HEK293 (cell line): ENCODE data around the gene OGFOD3.
A peak's percentile ranks its signal among the peaks of the same experiment; 100 is the strongest.

Source experiments
- CTCF ChIA-PET: fragments of 350-600 bp; formaldehyde crosslinking; extraction: SDS; loops from one replicate; lab custom pipeline; 2021; ENCODE audit warnings: antibody characterized with exemption; lab: Yijun Ruan, JAX
- POLR2A ChIA-PET: fragments of 300-600 bp; formaldehyde crosslinking; extraction: SDS; loops from one replicate; lab custom pipeline; 2020; ENCODE audit warnings: antibody characterized with exemption, inconsistent platforms; lab: Yijun Ruan, JAX
- H3K27ac ChIP-seq: fragments of 200-500 bp; sonication (Bioruptor generic); 2 replicates; pipeline ENCODE4 v1.5.1; 2014; ENCODE audit warnings: low read depth, low read length, control low read depth, inconsistent platforms; ENCODE audit errors: extremely low read depth
- H3K36me3 ChIP-seq, 2 experiments: fragments of 200-500 bp in 1 of 2; sonication (Bioruptor generic) in 1 of 2; 1 replicate in 1 of 2; 2 replicates in 1 of 2; pipeline ENCODE4 v1.5.1; 2014 to 2017; ENCODE audit warnings: inconsistent platforms in 2 of 2, low read length in 2 of 2; ENCODE audit not compliant: control insufficient read depth in 2 of 2, insufficient read depth in 1 of 2
- H3K4me1 ChIP-seq: fragments of 200-500 bp; sonication (Bioruptor generic); 2 replicates; pipeline ENCODE4 v1.5.1; 2014; ENCODE audit warnings: mild to moderate bottlenecking, low read length, inconsistent platforms; ENCODE audit not compliant: control insufficient read depth, insufficient read depth
- H3K4me3 ChIP-seq: 2 replicates; pipeline ENCODE4 v1.5.1; 2011; ENCODE audit warnings: low read depth, mild to moderate bottlenecking, control low read depth, low read length, moderate library complexity
- H3K9me3 ChIP-seq: fragments of 200-500 bp; sonication (Bioruptor generic); 2 replicates; pipeline ENCODE4 v1.5.1; 2014; ENCODE audit warnings: low read depth, low read length, inconsistent platforms; ENCODE audit not compliant: control insufficient read depth, insufficient read depth
- BCL11B ChIP-seq: fragments of 450-650 bp; formaldehyde crosslinking; IDR thresholded peaks from 2 replicates; pipeline ENCODE4 v1.5.1; 2016; ENCODE audit warnings: low read depth, missing biosample characterization, missing genetic modification characterization
- CTCF ChIP-seq: fragments of 450-650 bp; formaldehyde crosslinking; IDR thresholded peaks from 2 replicates; pipeline ENCODE4 v1.5.1; 2016; ENCODE audit warnings: missing biosample characterization, missing genetic modification characterization
- HIC1 ChIP-seq: fragments of 450-650 bp; formaldehyde crosslinking; IDR thresholded peaks from 2 replicates; pipeline ENCODE4 v1.5.1; 2016; ENCODE audit warnings: missing biosample characterization, missing genetic modification characterization
- HOXC10 ChIP-seq: sonication (generic); formaldehyde crosslinking; IDR thresholded peaks from 2 replicates; pipeline ENCODE4 v1.8.1; 2023; ENCODE audit warnings: mild to moderate bottlenecking, missing genetic modification reagents
- MZF1 ChIP-seq: fragments of 450-650 bp; formaldehyde crosslinking; IDR thresholded peaks from 2 replicates; pipeline ENCODE4 v1.5.1; 2017; ENCODE audit warnings: missing biosample characterization, missing genetic modification characterization, borderline replicate concordance
- REPIN1 ChIP-seq: fragments of 450-650 bp; formaldehyde crosslinking; IDR thresholded peaks from 2 replicates; pipeline ENCODE4 v1.5.1; 2017; ENCODE audit warnings: missing biosample characterization, missing genetic modification characterization, low read depth
- ZBTB21 ChIP-seq: fragments of 450-650 bp; formaldehyde crosslinking; IDR thresholded peaks from 2 replicates; pipeline ENCODE4 v1.5.1; 2017; ENCODE audit warnings: missing biosample characterization, missing genetic modification characterization
- ZBTB26 ChIP-seq: fragments of 450-650 bp; formaldehyde crosslinking; optimal IDR thresholded peaks from 2 replicates; pipeline ENCODE3; 2016; ENCODE audit warnings: missing biosample characterization, mild to moderate bottlenecking, missing genetic modification characterization
- ZFHX2 ChIP-seq: fragments of 450-650 bp; formaldehyde crosslinking; conservative IDR thresholded peaks from 2 replicates; pipeline ENCODE4 v1.5.1; 2016; ENCODE audit warnings: missing biosample characterization, missing genetic modification characterization
- ZFP3 ChIP-seq: fragments of 450-650 bp; formaldehyde crosslinking; IDR thresholded peaks from 2 replicates; pipeline ENCODE4 v1.5.1; 2016; ENCODE audit warnings: low read depth, missing biosample characterization, missing genetic modification characterization
- ZFP41 ChIP-seq: fragments of 450-650 bp; formaldehyde crosslinking; IDR thresholded peaks from 2 replicates; pipeline ENCODE4 v1.5.1; 2016; ENCODE audit warnings: missing biosample characterization, missing genetic modification characterization, borderline replicate concordance
- ZNF112 ChIP-seq: fragments of 450-650 bp; formaldehyde crosslinking; IDR thresholded peaks from 2 replicates; pipeline ENCODE4 v1.5.0; 2017; ENCODE audit warnings: missing biosample characterization, missing genetic modification characterization
- ZNF114 ChIP-seq: fragments of 450-650 bp; formaldehyde crosslinking; IDR thresholded peaks from 2 replicates; pipeline ENCODE4 v1.5.0; 2017; ENCODE audit warnings: missing biosample characterization, missing genetic modification characterization
- ZNF146 ChIP-seq: fragments of 450-650 bp; formaldehyde crosslinking; IDR thresholded peaks from 2 replicates; pipeline ENCODE4 v1.5.1; 2016; ENCODE audit warnings: missing biosample characterization, missing genetic modification characterization
- ZNF174 ChIP-seq: fragments of 450-650 bp; formaldehyde crosslinking; IDR thresholded peaks from 2 replicates; pipeline ENCODE4 v1.5.0; 2017; ENCODE audit warnings: missing biosample characterization, mild to moderate bottlenecking, missing genetic modification characterization
- ZNF223 ChIP-seq: fragments of 450-650 bp; formaldehyde crosslinking; IDR thresholded peaks from 2 replicates; pipeline ENCODE4 v1.5.1; 2016; ENCODE audit warnings: missing biosample characterization, missing genetic modification characterization
- ZNF341 ChIP-seq: fragments of 450-650 bp; formaldehyde crosslinking; IDR thresholded peaks from 2 replicates; pipeline ENCODE4; 2016; ENCODE audit warnings: low read depth, missing biosample characterization, missing genetic modification characterization
- ZNF350 ChIP-seq: fragments of 450-650 bp; formaldehyde crosslinking; IDR thresholded peaks from 2 replicates; pipeline ENCODE4 v1.5.0; 2017; ENCODE audit warnings: missing biosample characterization, mild to moderate bottlenecking, missing genetic modification characterization
- ZNF366 ChIP-seq: fragments of 450-650 bp; formaldehyde crosslinking; conservative IDR thresholded peaks from 2 replicates; pipeline ENCODE4 v1.5.1; 2016; ENCODE audit warnings: missing biosample characterization, missing genetic modification characterization
- ZNF600 ChIP-seq: fragments of 450-650 bp; formaldehyde crosslinking; IDR thresholded peaks from 2 replicates; pipeline ENCODE4 v1.5.1; 2016; ENCODE audit warnings: missing biosample characterization, missing genetic modification characterization
- ZNF623 ChIP-seq: fragments of 450-650 bp; formaldehyde crosslinking; IDR thresholded peaks from 2 replicates; pipeline ENCODE4 v1.5.1; 2016; ENCODE audit warnings: missing biosample characterization, missing genetic modification characterization
- ZNF658 ChIP-seq: fragments of 450-650 bp; formaldehyde crosslinking; IDR thresholded peaks from 2 replicates; pipeline ENCODE4; 2016; ENCODE audit warnings: missing biosample characterization, missing genetic modification characterization
- ZNF830 ChIP-seq: fragments of 450-650 bp; IDR thresholded peaks from 2 replicates; pipeline ENCODE4 v1.5.0; 2018; ENCODE audit warnings: missing biosample characterization, missing genetic modification characterization, low read depth, mild to moderate bottlenecking, moderate library complexity
- ZNF843 ChIP-seq: fragments of 450-650 bp; formaldehyde crosslinking; IDR thresholded peaks from 2 replicates; pipeline ENCODE4 v1.5.1; 2016; ENCODE audit warnings: missing biosample characterization, missing genetic modification characterization
- TF ChIP-seq, protein P1 (sequence below): fragments of 450-650 bp; formaldehyde crosslinking; IDR thresholded peaks from 2 replicates; pipeline ENCODE4 v1.5.1; 2016; ENCODE audit warnings: missing biosample characterization, missing genetic modification characterization

The OGFOD3 gene

GRCh38 chr17:82350182-82351030, 68.0 kb downstream of the OGFOD3 start:
- no peaks in the 10 kb centered on the region for H3K36me3 ChIP-seq
- ChIA-PET POLR2A (interaction anchor here (0.6 kb wide), 1 partner anchor 20 kb away, joined by 3 read pairs; no protein-coding TSS in a partner anchor), CTCF (interaction anchor here (0.5 to 3.2 kb wide), 34 partner anchors 8 to 746 kb away, joined by 3 to 15 read pairs (median 3); partner anchors contain the start of gene HEXD)
- H3K4me1 ChIP-seq = no peaks in the 10 kb centered on the region
- TF ChIP-seq ZNF658 (tag by site-specific recombination) (no peak), ZNF843 (tag by site-specific recombination) (no peak), ZFP3 (tag by site-specific recombination) (no peak), ZNF223 (tag by site-specific recombination) (no peak), ZFP41 (no peak), ZNF341 (tag by site-specific recombination) (peak; percentile 41), ZBTB21 (no peak), CTCF (tag by site-specific recombination) (peak; percentile 11; the same call in 1 of the 2 replicates), ZNF174 (tag by site-specific recombination) (no peak), BCL11B (no peak), ZNF623 (tag by site-specific recombination) (no peak), ZNF600 (tag by site-specific recombination) (no peak), HOXC10 (CRISPR knock-in tag) (no peak)
- H3K4me3 ChIP-seq = no peak overlapping the region
- H3K27ac ChIP-seq = no peak overlapping the region
- H3K9me3 ChIP-seq = no peaks in the 10 kb centered on the region

- H3K4me3 ChIP-seq = no peak overlapping the region
- H3K9me3 ChIP-seq = no peaks in the 10 kb centered on the region
- ChIA-PET CTCF (interaction anchor here (0.6 to 2.4 kb wide), 13 partner anchors 9 to 431 kb away, joined by 3 to 10 read pairs (median 4); no protein-coding TSS in a partner anchor), POLR2A (no interaction called here)
- no peaks in the 10 kb centered on the region for H3K4me1 ChIP-seq
- no peaks in the 10 kb centered on the region for H3K36me3 ChIP-seq
- H3K27ac ChIP-seq = no peak overlapping the region
- TF ChIP-seq ZFHX2 (tag by site-specific recombination) = no peak
- no peak for TF ChIP-seq ZNF366 (tag by site-specific recombination)
- TF ChIP-seq ZNF114 = no peak
Measured at GRCh38 chr17:82349287-82349701, 69.1 kb downstream of the OGFOD3 start.

- Histone ChIP-seq H3K27ac (no peak overlapping the region), H3K36me3 (no peaks in the 10 kb centered on the region), H3K4me3 (no peak overlapping the region), H3K9me3 (no peaks in the 10 kb centered on the region), H3K4me1 (no peaks in the 10 kb centered on the region)
- ChIA-PET CTCF (interaction anchor here (1.3 kb wide), 1 partner anchor 112 kb away, joined by 3 read pairs; no protein-coding TSS in a partner anchor), POLR2A (no interaction called here)
- TF ChIP-seq REPIN1 (tag by site-specific recombination) (no peak), ZNF830 (tag by site-specific recombination) (no peak), ZNF350 (tag by site-specific recombination) (no peak), ZFP41 (no peak), ZBTB26 (tag by site-specific recombination) (no peak), HIC1 (no peak), ZNF146 (tag by site-specific recombination) (no peak), MZF1 (no peak), ZNF112 (tag by site-specific recombination) (no peak)
- TF ChIP-seq, protein P1, sequence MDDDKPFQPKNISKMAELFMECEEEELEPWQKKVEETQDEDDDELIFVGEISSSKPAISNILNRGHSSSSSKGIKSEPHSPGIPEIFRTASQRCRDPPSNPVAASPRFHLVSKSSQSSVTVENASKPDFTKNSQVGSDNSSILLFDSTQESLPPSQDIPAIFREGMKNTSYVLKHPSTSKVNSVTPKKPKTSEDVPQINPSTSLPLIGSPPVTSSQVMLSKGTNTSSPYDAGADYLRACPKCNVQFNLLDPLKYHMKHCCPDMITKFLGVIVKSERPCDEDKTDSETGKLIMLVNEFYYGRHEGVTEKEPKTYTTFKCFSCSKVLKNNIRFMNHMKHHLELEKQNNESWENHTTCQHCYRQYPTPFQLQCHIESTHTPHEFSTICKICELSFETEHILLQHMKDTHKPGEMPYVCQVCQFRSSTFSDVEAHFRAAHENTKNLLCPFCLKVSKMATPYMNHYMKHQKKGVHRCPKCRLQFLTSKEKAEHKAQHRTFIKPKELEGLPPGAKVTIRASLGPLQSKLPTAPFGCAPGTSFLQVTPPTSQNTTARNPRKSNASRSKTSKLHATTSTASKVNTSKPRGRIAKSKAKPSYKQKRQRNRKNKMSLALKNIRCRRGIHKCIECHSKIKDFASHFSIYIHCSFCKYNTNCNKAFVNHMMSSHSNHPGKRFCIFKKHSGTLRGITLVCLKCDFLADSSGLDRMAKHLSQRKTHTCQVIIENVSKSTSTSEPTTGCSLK (tag by site-specific recombination) = no peak
Measured at GRCh38 chr17:82348866-82349265, 69.5 kb downstream of the OGFOD3 start.
